Upper lobe of left lung (tissue), 6 donors: ENCODE data around the gene RNU1-2. TPM values are rescaled to one million over a fixed set of nuclear protein-coding genes. Genes with fewer than 3 reads are reported as not detected.
"Not testable (repeated sequence)": the region's sequence is repeated elsewhere in the genome, so short reads cannot be mapped to it uniquely, and the experiment has no call there.

Experiments
- ATAC-seq, 2 donors: fragments of 200-7000 bp; cut with Tn5 transposase; one replicate each; pipeline ENCODE4 v1.9.1; 2022; ENCODE audit warnings: mild to moderate bottlenecking in 2 of 2, moderate library complexity in 2 of 2; ENCODE audit not compliant: low FRiP score in 2 of 2
- DNase-seq, 2 donors: peaks; one replicate each; pipeline ENCODE4 v3.0.0-alpha.2; 2019 to 2020
- H3K27ac ChIP-seq, 4 donors: fragments of 200-600 bp; sonication (generic); one replicate each; pipeline ENCODE4 v1.5.1; 2016 to 2019
- H3K27me3 ChIP-seq, 4 donors: fragments of 200-600 bp; sonication (generic); one replicate each; pipeline ENCODE4 v1.5.1; 2017 to 2019
- H3K36me3 ChIP-seq, 4 donors: fragments of 200-600 bp; sonication (generic); one replicate each; pipeline ENCODE4 v1.5.1; 2016 to 2019
- H3K4me1 ChIP-seq, 4 donors: fragments of 200-600 bp; sonication (generic); one replicate each; pipeline ENCODE4 v1.5.1; 2018 to 2019
- H3K4me3 ChIP-seq, 4 donors: fragments of 200-600 bp; sonication (generic); one replicate each; pipeline ENCODE4 v1.5.1; 2017 to 2019; ENCODE audit warnings: mild to moderate bottlenecking in 2 of 4, moderate library complexity in 1 of 4
- H3K9me3 ChIP-seq, 4 donors: fragments of 200-600 bp; sonication (generic); one replicate each; pipeline ENCODE4 v1.5.1; 2018 to 2019
- EP300 ChIP-seq, 4 donors: sonication (generic); formaldehyde crosslinking; IDR thresholded peaks; one replicate each; pipeline ENCODE4 v1.5.1; 2017; ENCODE audit warnings: antibody characterized with exemption in 4 of 4, control low read depth in 2 of 4
- POLR2A ChIP-seq, 4 donors: fragments of 450-650 bp; IDR thresholded peaks; one replicate each; pipeline ENCODE4 v1.5.1; 2016 to 2017; ENCODE audit warnings: antibody characterized with exemption in 4 of 4, mild to moderate bottlenecking in 2 of 4
- POLR2AphosphoS5 ChIP-seq, 2 donors: sonication (generic); formaldehyde crosslinking; IDR thresholded peaks; one replicate each; pipeline ENCODE4 v1.5.1; 2017; ENCODE audit warnings: antibody characterized with exemption in 2 of 2
- WGBS, 2 donors: methylation state at CpG; one replicate each; pipeline ENCODE4 v1.1.5; 2017 to 2018; 5-methylcytosine and 5-hydroxymethylcytosine counted together
- total RNA-seq, 6 donors: library from RNA; depleted of rRNA in 4 of 6; stranded (reverse); fragments of >200 nt in 4 of 6; gene quantifications; one replicate each; pipeline versions ENCODE4 v1.1.0 to v1.2.1, GENCODE V29; 2016 to 2021
- TF ChIP-seq, protein P1 (sequence below), 6 experiments: fragments of 450-650 bp in 4 of 6; fragments of 200-600 bp in 2 of 6; sonication (generic) in 2 of 6; IDR thresholded peaks; one replicate each; pipeline ENCODE4 v1.5.1; 2016 to 2019; ENCODE audit warnings: antibody characterized with exemption in 6 of 6
- donor health status: DM: no; HTN: no; CAD: no; lungs with moderate emphysema.
- donor health status: DM: no; HTN: yes; CAD: no; lungs with severe emphysema.

The RNU1-2 gene
- total RNA-seq, 6 donors from 2014 or later, result under 0.01 to 14,413 (median 1,360) TPM

DNA sequence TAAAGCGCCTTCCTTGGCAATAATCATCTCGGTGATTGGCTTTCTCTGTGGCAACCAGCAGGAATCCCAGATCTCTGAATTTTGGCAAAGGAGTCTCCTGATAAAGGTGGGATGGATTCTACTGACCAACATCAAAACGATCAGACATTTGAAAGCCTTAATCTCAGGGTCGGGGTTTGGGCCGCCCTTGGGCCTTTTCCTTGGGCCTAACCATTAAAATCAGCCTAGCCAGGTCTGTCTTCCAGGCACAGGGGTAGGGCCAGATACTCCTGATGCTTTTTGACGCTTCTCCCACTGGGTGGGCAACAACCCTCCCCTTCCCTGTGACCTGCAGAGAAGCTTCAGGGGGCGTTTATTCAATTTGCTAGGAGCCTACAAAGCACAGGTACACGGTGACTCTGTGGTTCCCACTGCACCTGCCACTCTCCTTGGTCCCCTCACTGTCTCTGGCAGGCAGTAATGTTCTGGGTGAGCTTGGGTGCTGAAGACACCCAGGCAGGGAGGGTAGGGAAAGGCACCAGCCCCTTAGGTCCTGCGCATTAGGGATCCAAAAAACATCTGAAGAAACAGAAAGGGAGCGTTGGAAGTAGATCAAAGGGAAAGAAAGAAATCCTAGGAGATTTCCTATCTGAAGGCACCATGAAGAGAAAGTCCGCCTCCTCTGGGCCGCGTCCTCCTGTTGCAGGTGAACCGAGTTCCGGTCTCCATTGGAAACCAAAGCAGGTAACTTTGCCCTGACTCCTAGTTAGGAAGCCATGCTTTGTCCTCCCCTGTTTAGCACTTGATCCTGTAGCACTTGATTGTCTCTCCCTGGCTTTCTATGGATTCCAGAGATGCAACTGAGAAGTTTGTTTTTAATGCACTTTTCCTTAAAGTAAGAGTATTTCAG is 12.3 kb downstream of the RNU1-2 start:
- TF ChIP-seq POLR2AphosphoS5 (IDR thresholded peaks at IDR 0.05), result no peak
- TF ChIP-seq POLR2A (IDR thresholded peaks at IDR 0.05), result no peak
- no peak for TF ChIP-seq EP300 (IDR thresholded peaks at IDR 0.05)
- TF ChIP-seq, protein P1, sequence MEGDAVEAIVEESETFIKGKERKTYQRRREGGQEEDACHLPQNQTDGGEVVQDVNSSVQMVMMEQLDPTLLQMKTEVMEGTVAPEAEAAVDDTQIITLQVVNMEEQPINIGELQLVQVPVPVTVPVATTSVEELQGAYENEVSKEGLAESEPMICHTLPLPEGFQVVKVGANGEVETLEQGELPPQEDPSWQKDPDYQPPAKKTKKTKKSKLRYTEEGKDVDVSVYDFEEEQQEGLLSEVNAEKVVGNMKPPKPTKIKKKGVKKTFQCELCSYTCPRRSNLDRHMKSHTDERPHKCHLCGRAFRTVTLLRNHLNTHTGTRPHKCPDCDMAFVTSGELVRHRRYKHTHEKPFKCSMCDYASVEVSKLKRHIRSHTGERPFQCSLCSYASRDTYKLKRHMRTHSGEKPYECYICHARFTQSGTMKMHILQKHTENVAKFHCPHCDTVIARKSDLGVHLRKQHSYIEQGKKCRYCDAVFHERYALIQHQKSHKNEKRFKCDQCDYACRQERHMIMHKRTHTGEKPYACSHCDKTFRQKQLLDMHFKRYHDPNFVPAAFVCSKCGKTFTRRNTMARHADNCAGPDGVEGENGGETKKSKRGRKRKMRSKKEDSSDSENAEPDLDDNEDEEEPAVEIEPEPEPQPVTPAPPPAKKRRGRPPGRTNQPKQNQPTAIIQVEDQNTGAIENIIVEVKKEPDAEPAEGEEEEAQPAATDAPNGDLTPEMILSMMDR (IDR thresholded peaks at IDR 0.05), result no peak
- H3K4me3 ChIP-seq, result no peak overlapping the region
- WGBS, 2 donors, result 82 to 86% methylated on average over 15 of the region's 15 CpGs
- no peak for DNase-seq
- H3K27me3 ChIP-seq, result no peaks in the 10 kb centered on the region
- H3K27ac ChIP-seq, result no peak overlapping the region
- peaks cover 0 to 12% (median 4%) of the 10 kb centered on the region in 4 donors for H3K9me3 ChIP-seq
- no peaks in the 10 kb centered on the region for H3K36me3 ChIP-seq
- H3K4me1 ChIP-seq, result peaks cover 10 to 21% (median 13%) of the 10 kb centered on the region in 4 donors
- no peak for ATAC-seq

DNA sequence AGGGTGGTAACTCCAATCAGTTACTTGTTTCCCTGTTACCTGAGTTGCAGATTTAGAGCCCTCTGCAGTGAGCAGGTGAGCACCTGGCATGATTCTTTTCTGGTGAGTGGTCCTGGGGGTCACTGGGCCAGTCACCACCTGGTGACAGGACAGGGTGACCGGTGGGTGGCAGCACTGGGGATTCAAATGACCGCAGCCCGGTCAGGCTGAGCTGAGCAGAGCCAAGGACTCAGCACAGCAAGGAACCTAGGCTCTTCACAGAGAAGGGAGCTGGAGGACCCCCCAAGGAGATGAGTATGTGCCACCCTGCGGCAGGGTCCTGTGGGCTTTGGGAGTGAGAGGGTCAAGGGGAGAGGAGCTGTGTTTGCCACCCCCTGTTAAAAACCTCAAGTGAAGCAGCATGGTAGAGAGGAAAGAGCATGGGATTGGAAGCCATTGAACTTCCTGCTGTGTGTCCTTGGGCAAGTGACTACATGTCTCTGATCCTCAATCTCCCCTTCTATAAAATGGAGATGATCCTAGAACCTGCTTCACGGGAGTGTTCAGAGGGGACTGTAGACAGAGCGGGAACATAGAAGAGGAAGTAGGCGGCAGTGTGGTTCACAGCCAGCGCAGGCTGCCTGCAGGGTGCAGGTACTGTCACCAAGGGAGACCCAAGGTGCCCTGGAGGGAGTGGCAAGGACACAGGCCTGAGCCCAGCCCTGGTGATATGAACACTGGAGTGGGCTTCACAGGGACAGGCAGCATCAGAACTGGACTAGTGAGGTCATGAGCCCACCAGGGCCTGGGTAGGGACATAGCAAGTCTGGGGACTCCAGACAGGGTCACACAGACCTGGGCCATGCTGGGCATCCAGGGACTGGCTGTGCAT is 16.3 kb downstream of the RNU1-2 start:
- H3K4me1 ChIP-seq, result peaks cover 13 to 22% (median 16%) of the 10 kb centered on the region in 4 donors
- TF ChIP-seq, protein P1 (IDR thresholded peaks at IDR 0.05), result peak in 1 of 6 experiments; percentile 7
- ATAC-seq, H3K9me3 ChIP-seq, H3K27me3 ChIP-seq, H3K27ac ChIP-seq, H3K4me3 ChIP-seq, H3K36me3 ChIP-seq: not testable (repeated sequence)
- peak in 1 of 2 donors; percentile 21 for DNase-seq
- WGBS, 2 donors, result 81 to 87% methylated on average over 8 of the region's 8 CpGs

DNA sequence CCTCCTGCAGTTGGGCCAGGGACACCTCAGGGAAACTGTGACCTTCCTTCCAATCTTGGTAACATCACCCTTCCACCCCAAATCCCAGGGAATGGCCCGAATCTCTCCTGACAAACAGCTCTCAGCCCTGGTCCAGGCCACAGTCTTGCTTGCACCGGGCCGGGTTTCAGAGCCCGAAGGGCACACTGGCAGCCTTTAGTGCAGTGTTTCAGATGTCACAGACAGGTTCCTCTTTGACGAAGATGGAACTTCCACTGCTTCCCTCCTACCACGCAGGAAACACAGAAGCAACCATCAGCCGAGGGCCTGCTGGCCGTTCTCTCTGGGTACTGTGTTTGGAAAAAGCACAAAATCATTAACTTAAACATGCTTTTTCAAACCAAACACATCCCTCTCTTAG is 17.0 kb downstream of the RNU1-2 start:
- Histone ChIP-seq H3K4me1 (peaks cover 13 to 22% (median 16%) of the 10 kb centered on the region in 4 donors), H3K4me3 (peak overlapping the region in 1 of 4 donors; percentile 92), H3K27ac (peak overlapping the region in 1 of 4 donors; percentile 87)
- not testable (repeated sequence) for H3K36me3 ChIP-seq, H3K27me3 ChIP-seq, H3K9me3 ChIP-seq
- WGBS, 2 donors, result 68 to 70% methylated on average over 8 of the region's 8 CpGs
- peak in 1 of 2 donors; percentile 28 for DNase-seq
- ATAC-seq, result peak in 1 of 2 donors; percentile 27

DNA sequence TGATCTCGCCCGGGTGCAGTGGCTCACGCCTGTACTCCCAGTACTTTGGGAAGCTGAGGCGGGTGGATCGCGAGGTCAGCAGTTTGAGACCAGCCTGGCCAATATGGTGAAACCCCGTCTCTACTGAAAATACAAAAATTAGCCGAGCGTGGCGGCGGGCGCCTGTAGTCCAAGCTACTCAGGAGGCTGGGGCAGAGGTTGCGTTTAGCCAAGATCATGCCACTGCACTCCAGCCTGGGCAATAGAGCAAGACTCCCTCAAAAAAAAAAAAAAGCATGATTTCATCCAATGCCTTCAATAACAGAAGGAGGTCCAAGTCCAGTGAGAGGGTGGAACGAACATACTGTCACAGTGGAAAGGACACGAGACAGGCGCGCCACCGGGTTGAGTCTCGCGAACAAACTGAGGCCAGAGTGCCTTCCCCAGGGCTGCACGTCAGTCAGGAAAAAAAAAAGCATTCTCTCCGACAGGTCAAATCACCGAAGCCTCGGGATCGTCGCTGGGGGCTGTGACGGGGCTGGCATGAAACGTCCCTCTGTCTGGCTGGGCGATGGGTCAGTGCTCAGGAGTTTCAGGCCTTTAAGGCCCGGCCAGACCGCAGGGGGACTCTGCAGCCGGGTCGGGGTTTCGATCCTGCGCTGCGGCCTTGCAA is 17.5 kb downstream of the RNU1-2 start:
- H3K27me3 ChIP-seq, result no peaks in the 10 kb centered on the region
- TF ChIP-seq POLR2A (IDR thresholded peaks at IDR 0.05), result no peak
- TF ChIP-seq POLR2AphosphoS5 (IDR thresholded peaks at IDR 0.05), result no peak
- TF ChIP-seq, protein P1 (IDR thresholded peaks at IDR 0.05), result no peak
- TF ChIP-seq EP300 (IDR thresholded peaks at IDR 0.05), result no peak
- no peaks in the 10 kb centered on the region for H3K9me3 ChIP-seq
- WGBS, 2 donors, result 47 to 49% methylated on average over 36 of the region's 36 CpGs
- DNase-seq, result no peak
- ATAC-seq, result no peak
- peak overlapping the region; percentile 38 to 87 (median 63) for H3K27ac ChIP-seq
- H3K4me3 ChIP-seq, result peak overlapping the region; percentile 55 to 92 (median 82)
- peaks cover 13 to 22% (median 16%) of the 10 kb centered on the region in 4 donors for H3K4me1 ChIP-seq
- no peaks in the 10 kb centered on the region for H3K36me3 ChIP-seq
